ENCODE data around the gene FSD1. TPM values are rescaled to one million over a fixed set of nuclear protein-coding genes. Genes with fewer than 3 reads are reported as not detected.

The FSD1 gene
- total and polyA plus RNA-seq, 2 donors from 2014 or later: 0.85 to 1.1 TPM

DNA sequence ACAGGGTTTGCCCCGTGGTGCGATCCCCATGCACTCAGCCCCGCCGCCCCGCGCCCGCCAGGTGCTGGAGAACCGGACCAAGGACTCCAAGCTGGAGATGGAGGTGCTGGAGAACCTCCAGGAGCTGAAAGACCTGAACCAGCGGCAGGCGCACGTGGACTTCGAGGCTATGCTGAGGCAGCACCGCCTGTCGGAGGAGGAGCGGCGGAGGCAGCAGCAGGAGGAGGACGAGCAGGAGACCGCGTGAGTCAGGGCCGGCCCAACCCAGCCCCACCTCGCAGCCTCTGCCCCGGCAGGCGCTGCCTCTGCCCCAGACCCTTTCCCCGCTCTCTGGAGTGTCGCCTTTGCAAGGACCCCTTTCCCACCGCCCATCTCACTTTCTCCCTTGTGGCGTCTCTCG is 46.2 kb upstream of the FSD1 start:
- no peaks in the 10 kb centered on the region for H3K27me3 ChIP-seq (ENCODE audit: control insufficient read depth, insufficient read depth, low read length)
- H3K9ac ChIP-seq (ENCODE audit: low read length in 3 of 3): no peak overlapping the region
- H3K4me3 ChIP-seq (ENCODE audit: low read length in 3 of 3): no peak overlapping the region
- no peaks in the 10 kb centered on the region for H3K4me1 ChIP-seq (ENCODE audit: control insufficient read depth in 2 of 3, insufficient read depth in 2 of 3, low read depth in 1 of 3, low read length in 3 of 3)
- peaks cover 0 to 4% (median 0%) of the 10 kb centered on the region in 3 donors for H3K9me3 ChIP-seq (ENCODE audit: control insufficient read depth in 2 of 3, insufficient read depth in 1 of 3, low read length in 3 of 3)
- FAIRE-seq: no peak
- intact Hi-C loops (cut with DNase I): no loop called here
- DNase-seq: no peak
- H3K36me3 ChIP-seq (ENCODE audit: control insufficient read depth in 2 of 3, insufficient read depth in 3 of 3, low read length in 3 of 3): peaks cover 9 to 34% (median 30%) of the 10 kb centered on the region in 3 donors
- no peak overlapping the region for H3K27ac ChIP-seq (ENCODE audit: low read depth in 2 of 2, low read length in 2 of 2)
- TF ChIP-seq, protein P1, sequence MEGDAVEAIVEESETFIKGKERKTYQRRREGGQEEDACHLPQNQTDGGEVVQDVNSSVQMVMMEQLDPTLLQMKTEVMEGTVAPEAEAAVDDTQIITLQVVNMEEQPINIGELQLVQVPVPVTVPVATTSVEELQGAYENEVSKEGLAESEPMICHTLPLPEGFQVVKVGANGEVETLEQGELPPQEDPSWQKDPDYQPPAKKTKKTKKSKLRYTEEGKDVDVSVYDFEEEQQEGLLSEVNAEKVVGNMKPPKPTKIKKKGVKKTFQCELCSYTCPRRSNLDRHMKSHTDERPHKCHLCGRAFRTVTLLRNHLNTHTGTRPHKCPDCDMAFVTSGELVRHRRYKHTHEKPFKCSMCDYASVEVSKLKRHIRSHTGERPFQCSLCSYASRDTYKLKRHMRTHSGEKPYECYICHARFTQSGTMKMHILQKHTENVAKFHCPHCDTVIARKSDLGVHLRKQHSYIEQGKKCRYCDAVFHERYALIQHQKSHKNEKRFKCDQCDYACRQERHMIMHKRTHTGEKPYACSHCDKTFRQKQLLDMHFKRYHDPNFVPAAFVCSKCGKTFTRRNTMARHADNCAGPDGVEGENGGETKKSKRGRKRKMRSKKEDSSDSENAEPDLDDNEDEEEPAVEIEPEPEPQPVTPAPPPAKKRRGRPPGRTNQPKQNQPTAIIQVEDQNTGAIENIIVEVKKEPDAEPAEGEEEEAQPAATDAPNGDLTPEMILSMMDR (IDR thresholded peaks at IDR 0.05; ENCODE audit: borderline replicate concordance, extremely low read depth, insufficient read depth): no peak

DNA sequence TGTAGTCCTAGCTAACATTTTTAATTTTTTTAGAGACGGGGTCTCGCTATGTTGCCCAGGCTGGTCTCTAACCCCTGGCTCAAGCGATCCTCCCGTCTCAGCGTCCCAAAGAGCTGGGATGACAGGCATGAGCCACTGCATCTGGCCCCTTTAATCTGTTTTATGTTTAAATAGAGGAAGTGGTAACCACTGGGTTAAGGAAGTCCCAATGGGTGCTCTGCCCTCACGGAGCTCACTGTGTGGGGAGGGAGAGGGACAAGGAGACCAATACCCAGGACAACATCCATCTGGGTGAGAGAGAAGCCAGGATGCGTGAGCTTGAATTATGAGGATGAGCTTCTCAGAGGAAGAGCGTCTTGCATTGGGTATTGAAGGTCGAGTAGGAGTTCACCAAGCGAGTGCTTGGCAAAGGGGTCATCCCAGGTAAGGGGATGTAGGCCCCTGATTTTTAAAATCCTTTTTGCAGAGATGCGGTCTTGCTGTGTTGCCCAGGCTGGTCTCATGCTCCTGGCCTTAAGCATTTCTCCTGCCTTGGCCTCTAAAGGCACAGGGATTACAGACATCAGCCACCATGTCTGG is 43.7 kb upstream of the FSD1 start:
- Histone ChIP-seq H3K36me3 (ENCODE audit: control insufficient read depth in 2 of 3, insufficient read depth in 3 of 3, low read length in 3 of 3) (peaks cover 3 to 23% (median 23%) of the 10 kb centered on the region in 3 donors), H3K4me3 (ENCODE audit: low read length in 3 of 3) (no peak overlapping the region), H3K9ac (ENCODE audit: low read length in 3 of 3) (no peak overlapping the region), H3K27ac (ENCODE audit: low read depth in 2 of 2, low read length in 2 of 2) (no peak overlapping the region), H3K9me3 (ENCODE audit: control insufficient read depth in 2 of 3, insufficient read depth in 1 of 3, low read length in 3 of 3) (peaks cover 0 to 4% (median 0%) of the 10 kb centered on the region in 3 donors), H3K4me1 (ENCODE audit: control insufficient read depth in 2 of 3, insufficient read depth in 2 of 3, low read depth in 1 of 3, low read length in 3 of 3) (no peaks in the 10 kb centered on the region), H3K27me3 (ENCODE audit: control insufficient read depth, insufficient read depth, low read length) (no peaks in the 10 kb centered on the region)
- intact Hi-C loops (cut with DNase I): no loop called here
- TF ChIP-seq, protein P1 (IDR thresholded peaks at IDR 0.05; ENCODE audit: borderline replicate concordance, extremely low read depth, insufficient read depth): no peak
- no peak for DNase-seq
- no peak for FAIRE-seq

DNA sequence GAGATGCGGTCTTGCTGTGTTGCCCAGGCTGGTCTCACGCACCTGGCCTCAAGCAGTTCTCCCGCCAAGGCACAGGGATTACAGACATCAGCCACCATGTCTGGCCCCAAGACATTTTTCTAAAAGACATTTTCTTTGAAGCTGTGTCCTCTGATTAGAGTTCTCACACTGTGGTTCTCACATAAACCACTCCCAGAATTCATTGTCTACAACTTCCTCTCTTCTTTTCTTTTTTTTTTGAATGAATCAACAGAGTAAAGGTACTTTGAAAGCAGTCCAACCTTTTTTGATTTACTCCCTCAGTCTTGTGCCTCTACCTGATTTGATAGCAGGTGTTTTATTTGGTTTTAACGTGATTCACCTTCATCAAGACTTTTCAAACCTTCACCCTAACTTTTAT is 39.6 kb upstream of the FSD1 start:
- DNase-seq: no peak
- H3K27me3 ChIP-seq (ENCODE audit: control insufficient read depth, insufficient read depth, low read length): no peaks in the 10 kb centered on the region

More for the DNA sequence above, 39.6 kb upstream of the FSD1 start:
- Histone ChIP-seq H3K27ac (ENCODE audit: low read depth in 2 of 2, low read length in 2 of 2) (no peak overlapping the region), H3K4me3 (ENCODE audit: low read length in 3 of 3) (no peak overlapping the region), H3K9me3 (ENCODE audit: control insufficient read depth in 2 of 3, insufficient read depth in 1 of 3, low read length in 3 of 3) (no peaks in the 10 kb centered on the region), H3K36me3 (ENCODE audit: control insufficient read depth in 2 of 3, insufficient read depth in 3 of 3, low read length in 3 of 3) (peaks cover 3 to 20% (median 17%) of the 10 kb centered on the region in 3 donors), H3K9ac (ENCODE audit: low read length in 3 of 3) (no peak overlapping the region), H3K4me1 (ENCODE audit: control insufficient read depth in 2 of 3, insufficient read depth in 2 of 3, low read depth in 1 of 3, low read length in 3 of 3) (no peaks in the 10 kb centered on the region)
- TF ChIP-seq, protein P1 (IDR thresholded peaks at IDR 0.05; ENCODE audit: borderline replicate concordance, extremely low read depth, insufficient read depth): no peak
- intact Hi-C loops (cut with DNase I): no loop called here
- no peak for FAIRE-seq
